Measurements from ENCODE around the gene CTCFL. TPM values are rescaled to one million over a fixed set of nuclear protein-coding genes. Genes with fewer than 3 reads are reported as not detected.
"Not testable (repeated sequence)": the region's sequence is repeated elsewhere in the genome, so short reads cannot be mapped to it uniquely, and the experiment has no call there.

Gene CTCFL
- total RNA-seq, 4 donors from 2014 or later = not detected

DNA sequence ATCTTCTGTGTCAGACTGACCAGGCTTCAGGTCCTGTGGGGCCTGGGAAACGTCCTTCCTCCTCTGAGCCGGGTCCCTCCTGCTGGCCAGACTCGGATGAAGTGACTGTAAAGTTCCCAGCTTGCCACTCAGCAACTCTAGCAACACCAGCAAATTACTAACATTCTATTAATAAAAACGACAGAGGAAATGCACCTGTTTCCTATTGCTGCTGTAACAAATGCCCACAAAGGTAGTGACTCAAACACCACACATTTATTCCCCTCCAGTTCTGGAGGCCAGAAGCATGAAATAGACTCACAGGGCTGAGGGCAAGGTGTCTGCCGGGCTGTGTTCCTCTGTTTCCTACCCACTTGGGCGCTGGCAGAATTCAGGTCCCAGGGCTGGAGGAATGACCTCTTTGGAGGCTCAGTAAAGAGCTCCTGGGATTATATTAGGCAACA is 48.8 kb downstream of the CTCFL start:
- WGBS, 2 donors = 47 to 53% methylated on average over 6 of the region's 6 CpGs
- TF ChIP-seq, protein P1, sequence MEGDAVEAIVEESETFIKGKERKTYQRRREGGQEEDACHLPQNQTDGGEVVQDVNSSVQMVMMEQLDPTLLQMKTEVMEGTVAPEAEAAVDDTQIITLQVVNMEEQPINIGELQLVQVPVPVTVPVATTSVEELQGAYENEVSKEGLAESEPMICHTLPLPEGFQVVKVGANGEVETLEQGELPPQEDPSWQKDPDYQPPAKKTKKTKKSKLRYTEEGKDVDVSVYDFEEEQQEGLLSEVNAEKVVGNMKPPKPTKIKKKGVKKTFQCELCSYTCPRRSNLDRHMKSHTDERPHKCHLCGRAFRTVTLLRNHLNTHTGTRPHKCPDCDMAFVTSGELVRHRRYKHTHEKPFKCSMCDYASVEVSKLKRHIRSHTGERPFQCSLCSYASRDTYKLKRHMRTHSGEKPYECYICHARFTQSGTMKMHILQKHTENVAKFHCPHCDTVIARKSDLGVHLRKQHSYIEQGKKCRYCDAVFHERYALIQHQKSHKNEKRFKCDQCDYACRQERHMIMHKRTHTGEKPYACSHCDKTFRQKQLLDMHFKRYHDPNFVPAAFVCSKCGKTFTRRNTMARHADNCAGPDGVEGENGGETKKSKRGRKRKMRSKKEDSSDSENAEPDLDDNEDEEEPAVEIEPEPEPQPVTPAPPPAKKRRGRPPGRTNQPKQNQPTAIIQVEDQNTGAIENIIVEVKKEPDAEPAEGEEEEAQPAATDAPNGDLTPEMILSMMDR (IDR thresholded peaks at IDR 0.05) = no peak
- TF ChIP-seq POLR2A (IDR thresholded peaks at IDR 0.05) = no peak
- no peak for DNase-seq (ENCODE audit: low spot score in 2 of 2)
- no peak overlapping the region for H3K4me3 ChIP-seq (ENCODE audit: low read depth, poor library complexity, severe bottlenecking)
- intact Hi-C loops (cut with DNase I; ENCODE audit: low total_unique reads) = no loop called here

DNA sequence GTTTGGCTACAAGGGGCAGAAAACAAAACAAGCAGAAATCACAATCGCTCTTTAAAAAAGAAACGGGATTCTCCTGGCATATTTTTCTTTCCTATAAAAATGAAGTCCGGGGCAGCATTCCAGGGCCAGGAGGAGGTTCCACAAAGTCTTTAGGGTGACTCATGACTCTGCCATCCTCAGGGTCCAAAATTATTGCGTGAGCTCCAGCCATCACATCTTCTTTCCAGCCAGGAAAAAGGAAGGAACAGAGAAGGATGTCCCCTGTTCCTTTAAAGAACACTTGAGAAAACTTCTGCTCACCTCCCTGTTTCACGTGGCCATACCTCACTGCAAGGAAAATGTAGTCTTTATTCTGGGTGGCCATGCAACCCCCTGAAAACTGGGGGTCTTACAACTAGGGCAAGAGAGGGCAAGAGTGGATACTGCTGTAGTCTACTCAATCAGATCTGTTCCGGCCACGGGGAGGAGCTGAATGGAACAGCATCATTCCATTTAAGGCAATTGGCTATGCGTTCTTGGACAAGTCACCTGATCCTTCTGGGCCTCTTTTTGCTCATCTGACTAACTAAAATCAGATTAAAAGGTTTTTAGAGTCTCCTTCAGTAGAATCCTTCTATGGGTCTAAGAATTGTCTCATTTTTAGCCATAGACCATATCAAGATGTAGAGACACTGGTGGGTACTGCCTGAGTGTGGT is 49.4 kb downstream of the CTCFL start:
- H3K4me3 ChIP-seq (ENCODE audit: low read depth, poor library complexity, severe bottlenecking) = no peak overlapping the region
- intact Hi-C loops (cut with DNase I; ENCODE audit: low total_unique reads) = no loop called here
- no peak for DNase-seq (ENCODE audit: low spot score in 2 of 2)
- WGBS, 2 donors = 72 to 78% methylated on average over 8 of the region's 8 CpGs
- TF ChIP-seq, protein P1 (IDR thresholded peaks at IDR 0.05) = no peak
- no peak for TF ChIP-seq POLR2A (IDR thresholded peaks at IDR 0.05)

DNA sequence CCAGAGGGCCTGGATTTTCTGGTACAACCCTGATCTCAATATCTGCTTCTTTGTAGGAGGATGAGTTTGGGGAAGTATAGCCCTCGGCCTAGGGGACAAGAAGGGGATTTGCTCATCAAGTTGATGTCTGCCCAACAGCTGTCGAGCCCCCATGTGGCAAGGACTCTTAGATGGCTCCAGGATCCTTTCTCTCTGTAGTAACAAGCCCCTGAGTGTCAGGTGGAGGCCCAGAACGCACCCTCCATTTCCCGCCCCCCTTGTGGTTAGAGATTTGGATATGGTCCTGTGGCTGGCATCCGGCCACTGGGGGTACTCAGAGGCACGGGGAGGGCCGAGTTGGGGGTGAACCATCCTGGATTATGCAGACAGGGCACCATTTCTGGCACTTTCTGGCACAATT is 50.1 kb downstream of the CTCFL start:
- TF ChIP-seq, protein P1 (IDR thresholded peaks at IDR 0.05) = no peak
- TF ChIP-seq POLR2A (IDR thresholded peaks at IDR 0.05) = no peak
- intact Hi-C loops (cut with DNase I; ENCODE audit: low total_unique reads) = no loop called here
- DNase-seq (ENCODE audit: low spot score in 2 of 2) = no peak
- 78 to 80% methylated on average over 6 to 7 of the region's 7 CpGs for WGBS, 2 donors
- H3K4me3 ChIP-seq (ENCODE audit: low read depth, poor library complexity, severe bottlenecking) = no peak overlapping the region

DNA sequence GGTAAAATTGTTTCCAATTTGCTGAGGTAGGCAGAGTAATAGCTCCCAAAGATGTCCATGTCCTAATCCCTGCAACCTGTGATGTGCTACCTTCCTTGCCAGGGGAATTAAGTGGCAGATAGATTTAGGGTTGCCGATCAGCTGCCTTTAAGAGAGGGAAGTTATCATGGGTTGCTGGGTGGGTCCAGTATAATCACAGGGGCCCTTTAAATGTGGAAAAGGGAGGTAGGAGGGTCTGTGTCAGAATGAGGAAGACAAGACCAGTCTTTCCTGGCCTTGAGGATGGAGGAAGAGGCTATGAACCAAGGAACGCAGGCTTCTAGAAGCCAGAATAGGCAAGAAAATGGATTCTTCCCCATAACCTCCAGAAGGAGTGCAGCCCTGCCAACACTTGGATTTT is 50.7 kb downstream of the CTCFL start:
- 81 to 87% methylated on average over 2 of the region's 2 CpGs for WGBS, 2 donors
- no peak for DNase-seq (ENCODE audit: low spot score in 2 of 2)
- H3K4me3 ChIP-seq (ENCODE audit: low read depth, poor library complexity, severe bottlenecking) = no peak overlapping the region
- intact Hi-C loops (cut with DNase I; ENCODE audit: low total_unique reads) = no loop called here
- TF ChIP-seq, protein P1 (IDR thresholded peaks at IDR 0.05) = no peak
- no peak for TF ChIP-seq POLR2A (IDR thresholded peaks at IDR 0.05)

DNA sequence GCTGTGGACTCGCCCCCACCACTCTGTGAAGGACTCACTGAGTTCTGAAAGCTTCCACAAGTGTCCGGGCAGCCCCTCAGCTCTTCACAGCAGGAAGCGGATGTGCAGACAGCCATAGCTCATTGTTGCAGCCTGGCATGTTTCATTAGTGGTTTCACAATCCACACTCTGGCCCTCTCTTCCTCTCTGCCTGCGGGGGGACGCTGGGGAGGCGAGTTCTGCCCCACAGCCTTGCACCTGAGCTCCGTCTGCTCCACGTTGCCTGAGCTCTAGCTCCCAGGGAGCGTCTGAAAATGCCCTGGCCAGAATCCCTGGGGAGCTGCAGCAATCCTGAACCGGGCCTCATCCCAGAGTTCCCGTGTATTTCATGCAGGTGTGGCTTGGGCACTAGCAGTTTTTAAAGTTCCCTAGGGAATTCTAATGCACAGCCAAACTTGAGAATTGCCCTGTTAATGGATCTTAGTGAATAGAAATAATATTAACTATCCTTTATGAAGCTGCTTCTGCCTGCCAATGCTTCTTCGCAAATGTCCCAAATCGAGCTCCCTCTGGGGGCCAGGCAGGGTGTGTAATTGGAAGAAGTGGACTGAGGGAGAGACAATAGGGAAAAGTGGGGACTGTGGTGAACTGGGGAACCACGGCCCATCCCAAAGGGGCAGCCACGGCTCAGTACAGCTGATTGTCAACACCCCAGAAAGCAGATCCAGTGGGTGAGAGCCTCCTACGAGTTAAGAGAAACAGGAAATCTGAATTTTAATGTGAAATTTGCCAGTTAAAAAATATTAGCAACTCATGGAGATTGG is 51.5 kb downstream of the CTCFL start:
- 36 to 41% methylated on average over 16 of the region's 16 CpGs for WGBS, 2 donors
- DNase-seq (ENCODE audit: low spot score in 2 of 2) = no peak
- TF ChIP-seq, protein P1 (IDR thresholded peaks at IDR 0.05) = no peak
- no peak for TF ChIP-seq POLR2A (IDR thresholded peaks at IDR 0.05)
- H3K4me3 ChIP-seq (ENCODE audit: low read depth, poor library complexity, severe bottlenecking) = no peak overlapping the region
- intact Hi-C loops (cut with DNase I; ENCODE audit: low total_unique reads) = no loop called here

DNA sequence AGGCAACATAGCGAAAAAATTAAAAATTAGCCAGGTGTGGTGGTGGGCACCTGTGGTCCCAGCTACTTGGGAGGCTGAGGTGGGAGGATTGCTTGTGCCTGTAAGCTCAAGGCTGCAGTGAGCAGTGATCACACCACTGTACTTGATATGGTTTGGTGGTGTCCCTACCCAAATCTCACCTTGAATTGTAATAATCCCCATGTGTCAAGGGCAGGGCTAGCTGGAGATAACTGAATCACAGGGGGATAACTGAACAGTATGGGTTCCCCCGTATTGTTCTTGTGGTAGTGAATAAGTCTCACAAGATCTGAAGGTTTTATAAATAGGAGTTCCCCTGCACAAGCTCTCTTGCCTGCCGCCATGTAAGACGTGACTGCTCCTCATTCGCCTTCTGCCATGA is 52.5 kb downstream of the CTCFL start:
- intact Hi-C loops (cut with DNase I; ENCODE audit: low total_unique reads); DNase-seq (ENCODE audit: low spot score in 2 of 2); H3K4me3 ChIP-seq (ENCODE audit: low read depth, poor library complexity, severe bottlenecking): not testable (repeated sequence)
- 97 to 98% methylated on average over 5 of the region's 5 CpGs for WGBS, 2 donors

All from lower leg skin (tissue), 4 donors.